CD4-positive, alpha-beta T cell treated with Interleukin-6 at 100 ng/mL for 8 hours (primary cell): ENCODE results near the gene PLPP6.
"Not testable (repeated sequence)": the region's sequence is repeated elsewhere in the genome, so short reads cannot be mapped to it uniquely, and the experiment has no call there.

Experiments used
- DNase-seq: peaks from one replicate; pipeline ENCODE4 v3.0.0-alpha.2; 2020; ENCODE audit warnings: mixed read lengths, low spot score

The PLPP6 gene

GRCh38 chr9:4662108-4662988 is at the start of gene PLPP6:
TSS of gene PLPP6 (plus strand) at chr9:4662294. CDS start at chr9:4662376, 82 bp downstream.
- DNase-seq = peak; percentile 71

GRCh38 chr9:4614627-4615026 is 47.5 kb upstream of the PLPP6 start:
- no peak for DNase-seq

GRCh38 chr9:4615251-4615650 is 46.8 kb upstream of the PLPP6 start:
- no peak for DNase-seq

DNA sequence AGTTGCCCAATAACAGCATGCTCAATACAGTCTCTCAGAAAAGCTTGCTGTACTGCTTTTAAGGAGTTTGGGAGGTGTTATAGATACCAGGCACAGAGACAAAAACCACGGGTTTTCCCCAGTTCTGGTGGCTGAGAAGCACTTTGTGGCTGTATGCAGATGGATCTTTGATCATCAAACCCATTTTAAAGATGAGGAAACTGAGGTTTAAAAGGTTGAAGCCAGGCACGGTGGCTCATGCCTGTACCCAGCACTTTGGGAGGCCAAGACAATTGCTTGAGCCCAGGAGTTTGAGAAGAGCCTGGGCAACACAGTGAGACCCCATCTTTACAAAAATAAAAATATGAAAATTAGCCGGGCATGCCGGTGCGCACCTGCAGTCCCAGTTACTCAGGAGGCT is 46.3 kb upstream of the PLPP6 start:
- no peak for DNase-seq

DNA sequence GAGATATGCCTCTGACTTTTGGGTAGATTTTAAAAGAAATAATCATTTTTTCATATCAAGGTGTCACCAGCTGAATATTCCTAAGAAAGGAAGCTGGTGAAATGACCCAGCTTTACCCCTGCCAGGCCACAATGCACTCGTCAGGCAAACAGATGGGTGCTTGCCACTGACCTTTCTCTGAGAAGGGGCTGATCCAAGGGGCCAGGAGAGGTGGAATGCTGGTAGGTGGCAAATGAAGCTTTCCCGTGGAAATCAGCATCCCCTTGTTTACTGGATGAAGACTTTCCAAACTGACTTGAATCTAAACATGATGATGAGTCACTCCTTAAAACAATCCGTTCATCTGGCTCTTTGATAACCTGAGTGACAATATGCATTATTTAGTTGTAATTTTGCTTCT is 44.3 kb upstream of the PLPP6 start:
- DNase-seq = no peak

DNA sequence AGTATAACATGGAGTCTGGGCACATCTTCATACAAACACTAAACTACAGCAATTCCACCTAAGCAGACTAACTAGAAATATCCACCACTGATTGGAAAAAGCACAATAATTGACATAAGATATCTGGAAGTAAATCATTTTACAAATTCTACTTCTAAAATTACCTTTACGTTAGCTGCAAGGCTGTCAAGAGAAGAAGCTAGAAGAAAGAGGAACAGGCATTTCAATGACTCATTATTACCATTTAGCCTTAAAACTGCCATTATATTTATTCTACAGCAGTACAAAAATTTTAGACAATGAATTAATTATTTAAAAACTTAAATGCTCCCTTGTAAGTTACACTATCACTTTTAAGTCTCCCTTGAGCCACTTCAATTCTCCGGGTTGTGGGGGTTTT is 43.4 kb upstream of the PLPP6 start:
- DNase-seq = no peak

- DNase-seq = peak; percentile 11
These were observed 41.9 kb upstream of the PLPP6 start for GRCh38 chr9:4620057-4620765.

- no peak for DNase-seq
These were observed 41.1 kb upstream of the PLPP6 start for GRCh38 chr9:4620881-4621555.

GRCh38 chr9:4622016-4622415 is 40.1 kb upstream of the PLPP6 start:
- DNase-seq = no peak

DNA sequence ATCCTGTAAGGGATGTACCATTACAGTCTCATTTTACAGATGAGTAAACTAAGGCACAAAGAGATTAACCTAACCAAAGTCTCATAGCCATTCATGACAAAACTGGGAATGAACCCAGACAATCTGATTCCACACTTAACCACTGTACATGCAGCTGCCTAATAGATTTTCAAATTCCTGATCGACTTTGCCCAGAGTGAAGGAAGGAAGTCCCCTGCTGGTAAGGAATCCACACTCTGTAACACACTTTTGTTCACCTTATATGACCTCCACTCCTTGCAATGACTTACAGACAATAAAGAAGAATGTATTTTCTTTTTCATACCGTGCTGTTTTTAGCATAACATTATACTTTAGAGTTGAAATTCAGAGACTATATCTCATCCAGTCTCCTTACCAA is 31.3 kb upstream of the PLPP6 start:
- DNase-seq = no peak

GRCh38 chr9:4638968-4639367 is 23.1 kb upstream of the PLPP6 start:
- no peak for DNase-seq

DNA sequence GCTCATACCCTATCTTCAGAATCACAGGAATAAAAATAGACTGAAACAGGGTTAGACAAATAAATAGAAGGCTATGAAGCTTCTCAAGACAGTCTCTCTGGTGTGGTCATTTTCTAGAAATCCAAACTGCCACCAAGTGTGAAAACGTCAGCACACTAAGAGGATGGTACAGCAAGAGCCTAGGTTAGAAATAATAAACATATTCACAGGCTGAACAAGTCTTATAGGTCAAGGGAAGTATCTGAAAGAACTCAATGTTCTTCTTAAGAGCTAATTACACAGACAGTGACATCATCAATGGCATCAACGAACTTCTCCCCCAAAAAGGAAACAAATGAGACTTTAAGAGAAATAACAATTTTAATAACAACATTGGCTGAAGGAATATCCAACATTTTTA is 22.7 kb upstream of the PLPP6 start:
- no peak for DNase-seq

DNA sequence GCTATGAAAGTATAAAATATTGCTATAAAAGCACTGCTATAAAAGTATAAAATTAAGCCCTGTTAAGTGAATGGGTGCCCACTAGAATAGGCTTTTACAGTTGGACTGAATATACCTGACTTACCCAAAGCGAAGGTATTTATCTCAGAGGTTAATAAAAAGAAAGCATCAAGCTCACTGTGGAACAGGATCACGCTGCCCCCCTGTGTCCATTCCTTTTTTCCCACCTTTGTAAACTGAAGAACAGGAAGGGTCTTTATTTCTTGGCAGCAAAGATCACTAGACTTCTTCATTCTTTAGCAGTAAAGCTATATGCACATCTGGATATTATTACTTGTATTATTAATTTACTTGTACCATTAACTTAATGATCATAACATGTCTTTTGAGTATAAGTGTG is 22.1 kb upstream of the PLPP6 start:
- peak; percentile 50 for DNase-seq

GRCh38 chr9:4642351-4642750 is 19.7 kb upstream of the PLPP6 start:
- DNase-seq = no peak

DNA sequence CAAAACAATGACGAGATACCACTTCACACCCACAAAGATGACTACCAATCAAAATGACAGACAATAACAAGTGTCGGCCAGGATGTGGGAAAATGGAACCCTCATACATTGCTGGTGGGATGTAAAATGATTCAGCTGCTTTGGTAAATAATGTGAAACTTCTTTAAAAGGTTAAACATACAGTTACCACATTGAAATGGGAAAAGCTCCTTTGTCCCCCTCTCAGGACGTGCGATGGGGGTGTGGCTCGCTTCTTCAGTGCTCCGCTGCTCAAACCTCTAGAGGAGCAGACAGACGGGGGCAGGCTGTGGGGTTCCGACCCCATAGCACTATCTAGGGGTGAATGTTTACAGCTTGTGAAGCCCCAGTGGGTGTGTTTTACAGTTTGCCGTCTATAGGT is 8.0 kb upstream of the PLPP6 start:
- no peak for DNase-seq

DNA sequence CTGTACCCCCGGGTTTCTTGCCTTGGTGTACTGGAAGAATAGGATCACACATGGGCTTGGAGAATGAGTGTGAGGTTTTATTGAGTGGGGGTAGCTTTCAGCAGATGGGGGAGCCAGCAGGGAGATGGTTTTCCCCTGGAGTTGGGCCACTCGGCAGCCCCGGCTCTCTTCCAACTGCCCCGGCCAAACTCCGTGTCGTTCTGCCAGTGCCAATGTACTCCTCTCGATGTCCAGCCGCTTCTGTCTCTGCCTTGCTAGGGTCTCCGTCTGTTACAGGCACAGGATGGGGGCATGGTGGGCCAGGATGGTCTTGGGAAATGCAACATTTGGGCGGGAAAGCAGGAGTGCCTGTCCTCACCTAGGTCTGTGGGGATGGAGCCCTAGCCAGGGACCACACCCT is 7.6 kb upstream of the PLPP6 start:
- no peak for DNase-seq

GRCh38 chr9:4656196-4656595 is 5.9 kb upstream of the PLPP6 start:
- DNase-seq = not testable (repeated sequence)

- no peak for DNase-seq
These were observed 5.5 kb upstream of the PLPP6 start for GRCh38 chr9:4656621-4657020.

GRCh38 chr9:4657426-4658159 is 4.5 kb upstream of the PLPP6 start:
- no peak for DNase-seq

GRCh38 chr9:4660665-4661064 is 1.4 kb upstream of the PLPP6 start:
- not testable (repeated sequence) for DNase-seq

DNA sequence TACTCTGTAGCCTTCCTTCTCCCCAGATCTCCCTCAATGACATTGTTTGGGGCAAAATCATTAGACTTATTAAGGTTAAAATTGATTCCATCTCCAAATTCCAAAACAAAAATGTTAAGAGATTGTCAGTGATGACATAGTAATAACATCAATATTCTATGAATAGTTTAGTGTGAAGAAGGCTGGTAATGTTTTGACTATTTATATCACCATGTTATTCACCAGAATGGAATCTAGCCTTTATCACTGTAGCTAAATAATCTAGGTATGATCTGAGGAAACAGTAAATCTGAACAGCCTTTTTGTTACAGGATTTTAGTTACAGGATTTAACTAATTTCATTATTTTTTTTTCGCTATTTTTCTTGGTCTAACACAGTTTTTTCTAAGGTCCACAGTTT is 929 bp upstream of the PLPP6 start:
- no peak for DNase-seq

DNA sequence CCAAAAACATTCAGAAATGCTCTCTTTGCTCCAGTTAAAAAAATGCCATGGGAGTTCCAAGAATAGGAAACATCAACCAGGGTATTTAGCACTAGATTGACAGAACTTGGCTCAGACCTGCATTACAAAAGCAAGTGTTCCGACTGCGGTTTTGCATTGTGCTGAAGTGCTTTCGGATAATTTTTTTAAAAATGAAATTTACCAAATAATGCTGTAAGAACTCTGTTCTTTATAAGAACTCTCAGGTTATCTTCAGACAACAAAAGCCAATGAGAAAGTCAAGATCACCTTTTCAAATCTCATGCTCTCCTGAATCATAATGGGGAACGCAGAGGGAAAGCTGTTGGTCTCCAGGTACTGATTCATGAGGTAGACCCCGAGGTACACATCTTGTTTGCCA is 483 bp upstream of the PLPP6 start:
- peak; percentile 11 for DNase-seq
